Adipose tissue (tissue), 3 donors: ENCODE measurements around the gene HPS3. TPM values are rescaled to one million over a fixed set of nuclear protein-coding genes. Genes with fewer than 3 reads are reported as not detected.
"Not testable (repeated sequence)": the region's sequence is repeated elsewhere in the genome, so short reads cannot be mapped to it uniquely, and the experiment has no call there.

ENCODE experiments used
- H3K27ac ChIP-seq: one replicate; pipeline ENCODE4 v1.5.1; 2013; ENCODE audit warnings: low read depth, low read length
- whole genome bisulfite sequencing, 3 donors: extraction: QIAGEN DNeasy Blood & Tissue Kit; methylation state at CpG; one replicate each; pipeline ENCODE4 v1.1.7; 2013; 5-methylcytosine and 5-hydroxymethylcytosine counted together
- polyA plus RNA-seq, 3 donors: library from polyadenylated mRNA; stranded (reverse); fragments of 200-250 nt; gene quantifications; one replicate each; pipeline ENCODE4 v1.2.3, GENCODE V29; 2013
- donor health status: healthy with polysubstance abuse.
- donor health status: Bipolar disorder and iron deficiency.
- donor health status: healthy.

The HPS3 gene
- polyA plus RNA-seq, result 1 to 10 TPM; 6.3 to 9.1 (median 6.4) TPM

- no peak within 1 kb of the TSS for H3K27ac ChIP-seq
- 0% methylated on average over 82 to 84 of the region's 84 CpGs for WGBS, 3 donors
Observed at GRCh38 chr3:149129326-149130205, at the start of gene HPS3. Gene HPS3 (plus strand): TSS chr3:149129638. CDS start chr3:149129724, 86 bp downstream.

GRCh38 chr3:149080011-149080698 is 49.3 kb upstream of the HPS3 start:
- 95 to 97% (median 96%) methylated on average over 3 of the region's 3 CpGs for WGBS, 3 donors
- H3K27ac ChIP-seq, result no peak overlapping the region

GRCh38 chr3:149080699-149081091 is 48.7 kb upstream of the HPS3 start:
- no peak overlapping the region for H3K27ac ChIP-seq
- 71 to 88% (median 85%) methylated on average over 2 of the region's 2 CpGs for WGBS, 3 donors

GRCh38 chr3:149081772-149082171 is 47.7 kb upstream of the HPS3 start:
- WGBS, 3 donors, result 91 to 99% (median 97%) methylated on average over 1 of the region's 1 CpG
- no peak overlapping the region for H3K27ac ChIP-seq

GRCh38 chr3:149085828-149086231 is 43.6 kb upstream of the HPS3 start:
- 0 to 2% (median 1%) methylated on average over 21 of the region's 21 CpGs for WGBS, 3 donors
- no peak overlapping the region for H3K27ac ChIP-seq

- WGBS, 3 donors, result 6 to 8% (median 8%) methylated on average over 56 to 57 of the region's 57 CpGs
- no peak within 1 kb of the TSS for H3K27ac ChIP-seq
Observed at GRCh38 chr3:149086232-149086988, 43.0 kb upstream of the HPS3 start, which contains the start of gene HLTF. Gene HLTF (minus strand): TSS chr3:149086533. CDS start chr3:149086336, 197 bp downstream.

- no peak overlapping the region for H3K27ac ChIP-seq
- 98 to 99% (median 99%) methylated on average over 15 of the region's 15 CpGs for WGBS, 3 donors
Observed at GRCh38 chr3:149087208-149087607, 42.2 kb upstream of the HPS3 start.

- H3K27ac ChIP-seq, result no peak overlapping the region
- 76 to 80% (median 80%) methylated on average over 3 of the region's 3 CpGs for WGBS, 3 donors
Observed at GRCh38 chr3:149089395-149089794, 40.0 kb upstream of the HPS3 start.

- 83 to 97% (median 84%) methylated on average over 1 of the region's 1 CpG for WGBS, 3 donors
- H3K27ac ChIP-seq, result no peak overlapping the region
Observed at GRCh38 chr3:149090461-149090860, 39.0 kb upstream of the HPS3 start.

- 65 to 87% (median 82%) methylated on average over 3 of the region's 3 CpGs for whole genome bisulfite sequencing, 3 donors
- no peak overlapping the region for H3K27ac ChIP-seq
Observed at GRCh38 chr3:149090907-149091306, 38.5 kb upstream of the HPS3 start.

- WGBS, 3 donors, result 56 to 96% (median 92%) methylated on average over 4 of the region's 4 CpGs
- H3K27ac ChIP-seq, result no peak overlapping the region
Observed at GRCh38 chr3:149091983-149092382, 37.5 kb upstream of the HPS3 start.

- 83 to 95% (median 86%) methylated on average over 4 of the region's 4 CpGs for WGBS, 3 donors
- H3K27ac ChIP-seq, result no peak overlapping the region
Observed at GRCh38 chr3:149095487-149095886, 34.0 kb upstream of the HPS3 start.

GRCh38 chr3:149097987-149098386 is 31.5 kb upstream of the HPS3 start:
- 90 to 95% (median 93%) methylated on average over 12 to 19 of the region's 19 CpGs for WGBS, 3 donors
- not testable (repeated sequence) for H3K27ac ChIP-seq

GRCh38 chr3:149101154-149101553 is 28.3 kb upstream of the HPS3 start:
- WGBS, 3 donors, result 88 to 96% (median 95%) methylated on average over 4 of the region's 4 CpGs
- no peak overlapping the region for H3K27ac ChIP-seq

GRCh38 chr3:149101641-149102040 is 27.8 kb upstream of the HPS3 start:
- H3K27ac ChIP-seq, result no peak overlapping the region
- 76 to 88% (median 82%) methylated on average over 3 of the region's 3 CpGs for WGBS, 3 donors

- H3K27ac ChIP-seq, result no peak overlapping the region
- 53 to 89% (median 69%) methylated on average over 3 of the region's 3 CpGs for WGBS, 3 donors
Observed at GRCh38 chr3:149104484-149104883, 25.0 kb upstream of the HPS3 start.

- 50 to 80% (median 63%) methylated on average over 1 of the region's 1 CpG for WGBS, 3 donors
- H3K27ac ChIP-seq, result no peak overlapping the region
Observed at GRCh38 chr3:149114458-149114857, 15.0 kb upstream of the HPS3 start.

GRCh38 chr3:149115114-149115513 is 14.3 kb upstream of the HPS3 start:
- H3K27ac ChIP-seq, result no peak overlapping the region
- 89 to 91% (median 91%) methylated on average over 5 of the region's 5 CpGs for WGBS, 3 donors

- H3K27ac ChIP-seq, result no peak overlapping the region
- WGBS, 3 donors, result 81 to 90% (median 87%) methylated on average over 9 of the region's 9 CpGs
Observed at GRCh38 chr3:149118724-149119123, 10.7 kb upstream of the HPS3 start.
